ENCODE data around the gene CFAP46.

Gene CFAP46

DNA sequence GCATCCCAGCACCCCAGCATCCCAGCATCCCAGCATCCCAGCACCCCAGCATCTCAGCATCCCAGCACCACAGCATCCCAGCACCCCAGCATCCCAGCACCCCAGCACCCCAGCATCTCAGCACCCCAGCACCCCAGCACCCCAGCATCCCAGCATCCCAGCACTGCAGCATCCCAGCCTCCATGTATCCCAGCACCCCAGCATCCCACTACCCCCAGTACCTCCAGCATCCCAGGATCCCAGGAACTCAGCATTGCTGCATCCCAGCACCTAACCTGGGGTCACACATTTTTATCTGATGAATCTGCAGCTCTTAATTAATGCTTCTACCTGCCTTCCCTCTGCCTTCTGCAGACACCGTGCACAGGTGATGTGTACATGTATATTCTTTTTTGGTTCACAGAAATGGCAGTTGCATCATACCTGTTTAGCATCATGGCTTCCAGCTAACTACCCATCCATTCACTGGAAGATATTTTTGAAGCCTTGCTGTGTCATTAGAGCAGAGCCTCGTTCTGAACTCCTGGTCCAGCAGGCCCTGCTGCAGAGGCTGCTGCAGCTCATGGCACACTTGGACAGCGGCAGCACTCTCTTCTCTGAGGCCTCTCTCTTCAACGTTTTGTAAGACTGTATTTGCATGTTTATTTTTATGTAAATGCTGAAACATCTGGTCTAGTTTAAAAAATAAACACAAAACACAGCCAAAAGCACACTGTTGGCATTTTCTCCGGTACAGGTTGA, 4.6 kb upstream of the CFAP46 start:
- Histone ChIP-seq H3K4me1 (ENCODE audit: control insufficient read depth in 1 of 2, insufficient read depth in 1 of 2, low read depth in 1 of 2, low read length in 1 of 2) (peaks cover 0 to 4% of the 10 kb centered on the region in 2 experiments), H3K36me3 (no peaks in the 10 kb centered on the region), H3K4me3 (ENCODE audit: low read depth in 1 of 2, low read length in 1 of 2) (no peak overlapping the region), H3K27me3 (peaks cover 79% of the 10 kb centered on the region), H3K9me3 (no peaks in the 10 kb centered on the region), H3K27ac (no peak overlapping the region)
- TF ChIP-seq, protein P1, sequence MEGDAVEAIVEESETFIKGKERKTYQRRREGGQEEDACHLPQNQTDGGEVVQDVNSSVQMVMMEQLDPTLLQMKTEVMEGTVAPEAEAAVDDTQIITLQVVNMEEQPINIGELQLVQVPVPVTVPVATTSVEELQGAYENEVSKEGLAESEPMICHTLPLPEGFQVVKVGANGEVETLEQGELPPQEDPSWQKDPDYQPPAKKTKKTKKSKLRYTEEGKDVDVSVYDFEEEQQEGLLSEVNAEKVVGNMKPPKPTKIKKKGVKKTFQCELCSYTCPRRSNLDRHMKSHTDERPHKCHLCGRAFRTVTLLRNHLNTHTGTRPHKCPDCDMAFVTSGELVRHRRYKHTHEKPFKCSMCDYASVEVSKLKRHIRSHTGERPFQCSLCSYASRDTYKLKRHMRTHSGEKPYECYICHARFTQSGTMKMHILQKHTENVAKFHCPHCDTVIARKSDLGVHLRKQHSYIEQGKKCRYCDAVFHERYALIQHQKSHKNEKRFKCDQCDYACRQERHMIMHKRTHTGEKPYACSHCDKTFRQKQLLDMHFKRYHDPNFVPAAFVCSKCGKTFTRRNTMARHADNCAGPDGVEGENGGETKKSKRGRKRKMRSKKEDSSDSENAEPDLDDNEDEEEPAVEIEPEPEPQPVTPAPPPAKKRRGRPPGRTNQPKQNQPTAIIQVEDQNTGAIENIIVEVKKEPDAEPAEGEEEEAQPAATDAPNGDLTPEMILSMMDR (IDR thresholded peaks at IDR 0.05), result no peak

DNA sequence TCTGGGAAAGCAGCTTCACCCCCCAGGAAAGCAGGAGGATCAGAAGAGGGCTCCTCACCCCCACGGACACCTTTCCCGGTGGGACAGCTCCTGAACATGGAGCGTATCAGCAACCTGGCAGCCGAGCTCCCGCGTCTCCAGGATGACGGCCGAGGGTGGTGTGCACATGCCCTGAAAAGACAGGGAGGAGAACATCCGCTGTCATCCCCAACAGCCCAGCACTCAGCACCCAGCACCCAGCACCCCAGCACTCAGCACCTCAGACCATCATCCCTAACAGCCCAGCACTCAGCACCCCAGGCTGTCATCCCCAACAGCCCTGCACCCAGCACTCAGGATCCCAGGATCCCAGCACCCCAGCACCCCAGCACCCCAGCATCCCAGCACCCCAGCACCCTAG, 3.9 kb upstream of the CFAP46 start:
- Histone ChIP-seq H3K27me3 (peaks cover 79% of the 10 kb centered on the region), H3K27ac (no peak overlapping the region), H3K36me3 (no peaks in the 10 kb centered on the region), H3K4me1 (ENCODE audit: control insufficient read depth in 1 of 2, insufficient read depth in 1 of 2, low read depth in 1 of 2, low read length in 1 of 2) (peaks cover 0 to 4% of the 10 kb centered on the region in 2 experiments), H3K9me3 (no peaks in the 10 kb centered on the region), H3K4me3 (ENCODE audit: low read depth in 1 of 2, low read length in 1 of 2) (no peak overlapping the region)
- TF ChIP-seq, protein P1 (IDR thresholded peaks at IDR 0.05), result no peak

DNA sequence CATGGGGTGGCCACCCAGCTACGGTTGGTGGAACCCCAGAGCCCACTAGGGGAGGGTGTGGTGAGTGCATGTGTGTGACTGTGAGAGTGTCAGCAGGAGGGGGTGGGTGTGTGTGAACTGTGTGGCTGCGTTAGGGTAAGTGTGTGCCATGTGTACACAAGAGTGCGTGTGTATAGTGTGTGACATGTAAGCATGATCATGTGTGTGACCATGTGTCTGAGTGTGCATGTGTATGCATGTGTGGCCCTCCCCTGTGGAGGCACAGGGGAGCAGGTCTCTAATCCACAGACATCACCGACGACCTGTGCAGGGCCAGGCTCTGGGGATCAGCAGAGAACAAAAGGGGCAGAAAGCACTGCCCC, 3.5 kb upstream of the CFAP46 start:
- H3K9me3 ChIP-seq, result no peaks in the 10 kb centered on the region
- TF ChIP-seq, protein P1 (IDR thresholded peaks at IDR 0.05), result no peak
- peaks cover 0 to 4% of the 10 kb centered on the region in 2 experiments for H3K4me1 ChIP-seq (ENCODE audit: control insufficient read depth in 1 of 2, insufficient read depth in 1 of 2, low read depth in 1 of 2, low read length in 1 of 2)
- H3K36me3 ChIP-seq, result no peaks in the 10 kb centered on the region
- peaks cover 80% of the 10 kb centered on the region for H3K27me3 ChIP-seq
- H3K4me3 ChIP-seq (ENCODE audit: low read depth in 1 of 2, low read length in 1 of 2), result no peak overlapping the region
- H3K27ac ChIP-seq, result no peak overlapping the region

DNA sequence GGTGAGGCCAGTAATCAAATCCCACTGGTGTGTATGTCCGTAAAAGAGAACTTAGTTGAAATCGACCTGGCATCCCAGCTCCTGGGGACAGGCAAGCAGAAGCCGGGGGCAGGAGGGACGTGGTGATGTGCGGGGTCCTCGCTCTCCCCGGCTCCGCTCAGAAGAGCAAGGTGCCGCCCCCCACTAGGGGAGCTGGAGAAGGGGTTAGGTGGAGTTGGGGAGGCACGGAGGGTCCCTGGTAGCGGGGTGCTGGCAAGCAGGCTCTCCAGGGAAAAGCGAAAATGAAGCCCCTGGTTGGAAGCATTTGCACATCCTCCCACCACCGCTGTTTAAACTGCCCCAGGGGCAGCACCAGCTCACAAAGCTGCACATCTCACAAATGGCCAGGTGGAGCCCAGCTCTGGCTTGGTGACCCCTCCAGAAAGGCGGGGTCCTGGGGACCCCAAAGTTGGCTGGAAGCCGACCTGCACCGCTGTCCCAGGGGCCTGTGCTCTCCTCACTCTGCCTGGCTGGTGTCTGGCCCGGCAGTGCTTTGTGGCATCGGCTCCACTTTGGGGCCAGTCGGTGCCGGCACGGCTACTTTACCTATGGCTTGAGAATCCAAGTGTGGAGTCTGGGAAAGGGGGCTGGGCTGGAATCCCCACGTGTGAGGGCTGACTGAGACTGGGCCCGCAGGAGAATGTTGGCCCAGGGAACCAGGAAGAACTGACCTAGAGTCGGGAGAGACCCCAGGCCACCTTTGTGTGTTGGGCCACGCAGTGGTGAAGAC, 2.9 kb upstream of the CFAP46 start:
- H3K36me3 ChIP-seq, result no peaks in the 10 kb centered on the region
- no peak overlapping the region for H3K4me3 ChIP-seq (ENCODE audit: low read depth in 1 of 2, low read length in 1 of 2)
- peaks cover 0 to 4% of the 10 kb centered on the region in 2 experiments for H3K4me1 ChIP-seq (ENCODE audit: control insufficient read depth in 1 of 2, insufficient read depth in 1 of 2, low read depth in 1 of 2, low read length in 1 of 2)
- no peak overlapping the region for H3K27ac ChIP-seq
- H3K9me3 ChIP-seq, result no peaks in the 10 kb centered on the region
- H3K27me3 ChIP-seq, result peaks cover 80% of the 10 kb centered on the region
- TF ChIP-seq, protein P1 (IDR thresholded peaks at IDR 0.05), result no peak

DNA sequence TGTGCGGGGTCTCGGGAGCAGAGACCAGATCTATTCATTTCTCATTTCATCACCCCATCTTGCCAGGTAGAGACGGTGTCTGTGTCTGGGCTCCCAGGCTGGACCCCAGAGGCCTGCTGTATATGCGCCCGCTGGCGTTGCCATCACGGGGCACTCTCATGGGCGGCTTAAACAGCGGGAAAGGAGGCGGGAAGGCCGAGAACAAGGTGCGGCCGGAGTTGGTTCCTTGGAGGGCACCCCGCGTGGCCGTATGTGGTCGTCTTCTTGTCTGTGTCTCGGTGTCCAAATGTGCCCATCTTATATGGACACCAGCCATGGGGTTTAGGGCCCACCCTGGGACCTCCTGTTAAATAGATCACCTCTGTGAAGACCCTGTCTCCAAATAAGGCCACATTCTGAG, 2.1 kb upstream of the CFAP46 start:
- Histone ChIP-seq H3K36me3 (no peaks in the 10 kb centered on the region), H3K9me3 (no peaks in the 10 kb centered on the region), H3K27me3 (peaks cover 80% of the 10 kb centered on the region), H3K27ac (no peak overlapping the region), H3K4me3 (ENCODE audit: low read depth in 1 of 2, low read length in 1 of 2) (no peak overlapping the region), H3K4me1 (ENCODE audit: control insufficient read depth in 1 of 2, insufficient read depth in 1 of 2, low read depth in 1 of 2, low read length in 1 of 2) (peaks cover 0 to 4% of the 10 kb centered on the region in 2 experiments)
- TF ChIP-seq, protein P1 (IDR thresholded peaks at IDR 0.05), result no peak

All from neutrophil (primary cell).